Karpas-422 (cell line): ENCODE measurements around the gene MAGI2. TPM values are rescaled to one million over a fixed set of nuclear protein-coding genes. Genes with fewer than 3 reads are reported as not detected.

Source experiments
- DNase-seq: peaks from one replicate; pipeline ENCODE4 v3.0.0-alpha.2; 2015
- H2AFZ ChIP-seq: fragments of 200-600 bp; sonication (generic); 2 replicates; pipeline ENCODE4 v1.6.1; 2014; ENCODE audit warnings: antibody characterized with exemption, low read length, mixed read lengths
- H3K27ac ChIP-seq: fragments of 200-600 bp; sonication (generic); 2 replicates; pipeline ENCODE4 v1.5.1; 2014; ENCODE audit warnings: mild to moderate bottlenecking, low read length, moderate library complexity
- H3K27me3 ChIP-seq: fragments of 200-600 bp; sonication (generic); 2 replicates; pipeline ENCODE4 v1.6.1; 2014; ENCODE audit warnings: low read length, mixed read lengths
- H3K36me3 ChIP-seq: fragments of 200-600 bp; sonication (generic); 2 replicates; pipeline ENCODE4 v1.6.1; 2014; ENCODE audit warnings: low read length, mixed read lengths; ENCODE audit not compliant: insufficient read depth
- H3K4me1 ChIP-seq: fragments of 200-600 bp; sonication (generic); 2 replicates; pipeline ENCODE4 v1.6.1; 2014; ENCODE audit warnings: mild to moderate bottlenecking, low read length, mixed read lengths
- H3K4me2 ChIP-seq: fragments of 200-600 bp; sonication (generic); 2 replicates; pipeline ENCODE4 v1.6.1; 2014; ENCODE audit warnings: low read length, low read depth, mild to moderate bottlenecking; ENCODE audit not compliant: poor library complexity, severe bottlenecking
- H3K4me3 ChIP-seq: fragments of 200-600 bp; sonication (generic); 2 replicates; pipeline ENCODE4 v1.5.1; 2014; ENCODE audit warnings: mild to moderate bottlenecking, antibody characterized with exemption, low read length, mixed read lengths
- H3K79me2 ChIP-seq: fragments of 200-600 bp; sonication (generic); 2 replicates; pipeline ENCODE4 v1.6.1; 2014; ENCODE audit warnings: mild to moderate bottlenecking, low read length, mixed read lengths
- H3K9ac ChIP-seq: fragments of 200-600 bp; sonication (generic); 2 replicates; pipeline ENCODE4 v1.6.0; 2014; ENCODE audit warnings: low read length
- H3K9me2 ChIP-seq: fragments of 200-600 bp; sonication (generic), shearing (Covaris generic); replicated peaks from 2 replicates; pipeline ENCODE4 v1.6.0; 2014; ENCODE audit warnings: mild to moderate bottlenecking, low read length, moderate library complexity; ENCODE audit not compliant: insufficient read depth
- H3K9me3 ChIP-seq: fragments of 300-700, 200-600 bp; sonication (generic); 2 replicates; pipeline ENCODE4 v1.6.1; 2014; ENCODE audit warnings: low read length, mixed read lengths
- H4K20me1 ChIP-seq: fragments of 200-600 bp; sonication (generic); 2 replicates; pipeline ENCODE4 v1.6.1; 2014; ENCODE audit warnings: mild to moderate bottlenecking, antibody characterized with exemption, low read length, low read depth; ENCODE audit not compliant: insufficient read depth
- total RNA-seq: library from RNA; depleted of rRNA; stranded (reverse); fragments of >200 nt; shearing (Covaris generic); gene quantifications from 2 replicates; pipeline ENCODE4 v1.2.3, GENCODE V29; 2014; ENCODE audit warnings: low replicate concordance

Gene MAGI2
- total RNA-seq, 1 experiment from 2014 or later = 0.93 TPM

GRCh38 chr7:79282882-79283602 is 170.4 kb downstream of the MAGI2 start:
- no peak overlapping the region for H3K9ac ChIP-seq
- DNase-seq = no peak
- H3K27me3 ChIP-seq = no peaks in the 10 kb centered on the region
- no peaks in the 10 kb centered on the region for H3K4me1 ChIP-seq
- H4K20me1 ChIP-seq = no peaks in the 10 kb centered on the region
- no peaks in the 10 kb centered on the region for H3K9me2 ChIP-seq
- no peak overlapping the region for H2AFZ ChIP-seq
- H3K79me2 ChIP-seq = no peaks in the 10 kb centered on the region
- H3K4me2 ChIP-seq = no peak overlapping the region
- H3K27ac ChIP-seq = no peak overlapping the region
- no peaks in the 10 kb centered on the region for H3K36me3 ChIP-seq
- H3K4me3 ChIP-seq = no peak overlapping the region
- no peaks in the 10 kb centered on the region for H3K9me3 ChIP-seq

- no peak for DNase-seq
- H3K4me2 ChIP-seq = no peak overlapping the region
- H2AFZ ChIP-seq = no peak overlapping the region
Observed at GRCh38 chr7:79282070-79282694, 171.3 kb downstream of the MAGI2 start.

GRCh38 chr7:79281426-79281825 is 172.0 kb downstream of the MAGI2 start:
- H3K27me3 ChIP-seq = no peaks in the 10 kb centered on the region
- no peak overlapping the region for H3K27ac ChIP-seq
- no peaks in the 10 kb centered on the region for H3K9me2 ChIP-seq
- H3K36me3 ChIP-seq = no peaks in the 10 kb centered on the region
- H3K4me1 ChIP-seq = no peaks in the 10 kb centered on the region
- no peak overlapping the region for H3K4me2 ChIP-seq
- no peaks in the 10 kb centered on the region for H4K20me1 ChIP-seq
- DNase-seq = no peak
- H2AFZ ChIP-seq = no peak overlapping the region
- H3K4me3 ChIP-seq = no peak overlapping the region
- H3K79me2 ChIP-seq = no peaks in the 10 kb centered on the region
- H3K9ac ChIP-seq = no peak overlapping the region
- H3K9me3 ChIP-seq = no peaks in the 10 kb centered on the region

More at GRCh38 chr7:79282070-79282694, 171.3 kb downstream of the MAGI2 start:
- no peaks in the 10 kb centered on the region for H3K27me3 ChIP-seq
- no peaks in the 10 kb centered on the region for H4K20me1 ChIP-seq
- H3K27ac ChIP-seq = no peak overlapping the region
- no peak overlapping the region for H3K9ac ChIP-seq
- no peaks in the 10 kb centered on the region for H3K9me3 ChIP-seq
- H3K9me2 ChIP-seq = no peaks in the 10 kb centered on the region
- no peaks in the 10 kb centered on the region for H3K4me1 ChIP-seq
- no peaks in the 10 kb centered on the region for H3K79me2 ChIP-seq
- no peaks in the 10 kb centered on the region for H3K36me3 ChIP-seq
- no peak overlapping the region for H3K4me3 ChIP-seq

- Histone ChIP-seq H3K27ac (no peak overlapping the region), H3K9ac (no peak overlapping the region), H3K36me3 (no peaks in the 10 kb centered on the region), H3K4me2 (no peak overlapping the region), H3K79me2 (no peaks in the 10 kb centered on the region), H3K9me3 (no peaks in the 10 kb centered on the region), H3K27me3 (no peaks in the 10 kb centered on the region), H3K4me1 (no peaks in the 10 kb centered on the region), H3K9me2 (no peaks in the 10 kb centered on the region), H4K20me1 (no peaks in the 10 kb centered on the region), H3K4me3 (no peak overlapping the region), H2AFZ (no peak overlapping the region)
- DNase-seq = no peak
Observed at GRCh38 chr7:79272938-79273337, 180.5 kb downstream of the MAGI2 start.

GRCh38 chr7:79272066-79272669 is 181.3 kb downstream of the MAGI2 start:
- no peaks in the 10 kb centered on the region for H3K27me3 ChIP-seq
- no peaks in the 10 kb centered on the region for H3K9me2 ChIP-seq
- H3K4me2 ChIP-seq = no peak overlapping the region
- H3K4me1 ChIP-seq = no peaks in the 10 kb centered on the region
- H3K9ac ChIP-seq = no peak overlapping the region
- no peak overlapping the region for H3K27ac ChIP-seq
- no peaks in the 10 kb centered on the region for H3K79me2 ChIP-seq
- DNase-seq = peak; percentile 71
- H3K9me3 ChIP-seq = no peaks in the 10 kb centered on the region
- no peak overlapping the region for H2AFZ ChIP-seq
- H3K36me3 ChIP-seq = no peaks in the 10 kb centered on the region
- H3K4me3 ChIP-seq = no peak overlapping the region
- no peaks in the 10 kb centered on the region for H4K20me1 ChIP-seq

- Histone ChIP-seq H3K4me2 (no peak overlapping the region), H3K4me3 (no peak overlapping the region), H3K9me2 (no peaks in the 10 kb centered on the region), H3K9ac (no peak overlapping the region), H4K20me1 (no peaks in the 10 kb centered on the region), H3K36me3 (no peaks in the 10 kb centered on the region), H2AFZ (no peak overlapping the region), H3K4me1 (no peaks in the 10 kb centered on the region), H3K27me3 (no peaks in the 10 kb centered on the region), H3K27ac (no peak overlapping the region), H3K79me2 (no peaks in the 10 kb centered on the region), H3K9me3 (no peaks in the 10 kb centered on the region)
- no peak for DNase-seq
Observed at GRCh38 chr7:79268730-79269129, 184.7 kb downstream of the MAGI2 start.

- Histone ChIP-seq H3K27me3 (no peaks in the 10 kb centered on the region), H3K4me3 (no peak overlapping the region), H3K27ac (no peak overlapping the region), H3K4me1 (no peaks in the 10 kb centered on the region), H3K9ac (no peak overlapping the region), H2AFZ (no peak overlapping the region), H3K9me2 (no peaks in the 10 kb centered on the region), H3K9me3 (no peaks in the 10 kb centered on the region; the same call in 1 of the 2 replicates), H4K20me1 (no peaks in the 10 kb centered on the region), H3K36me3 (no peaks in the 10 kb centered on the region), H3K79me2 (no peaks in the 10 kb centered on the region), H3K4me2 (no peak overlapping the region)
- no peak for DNase-seq
Observed at GRCh38 chr7:79258826-79259225, 194.6 kb downstream of the MAGI2 start.

GRCh38 chr7:79257959-79258358 is 195.5 kb downstream of the MAGI2 start:
- H3K4me3 ChIP-seq = no peak overlapping the region
- H3K79me2 ChIP-seq = no peaks in the 10 kb centered on the region
- H3K36me3 ChIP-seq = no peaks in the 10 kb centered on the region
- H2AFZ ChIP-seq = no peak overlapping the region
- H3K27me3 ChIP-seq = no peaks in the 10 kb centered on the region
- no peak overlapping the region for H3K4me2 ChIP-seq
- no peak overlapping the region for H3K27ac ChIP-seq
- no peaks in the 10 kb centered on the region for H3K9me2 ChIP-seq
- H3K9ac ChIP-seq = no peak overlapping the region
- no peaks in the 10 kb centered on the region for H3K4me1 ChIP-seq
- H4K20me1 ChIP-seq = no peaks in the 10 kb centered on the region
- DNase-seq = no peak
- H3K9me3 ChIP-seq = no peaks in the 10 kb centered on the region; the same call in 1 of the 2 replicates
